ENCODE results near the gene CTXND1.
"Not testable (repeated sequence)": the region's sequence is repeated elsewhere in the genome, so short reads cannot be mapped to it uniquely, and the experiment has no call there.

Gene CTXND1

GRCh38 chr15:80252121-80252518 lies at the start of gene CTXND1:
CTXND1 (minus strand) TSS chr15:80252213; CDS start chr15:80201949, 50,264 bp downstream.
- no peak for DNase-seq (ENCODE audit: low read depth)

GRCh38 chr15:80301472-80301871 lies 49.5 kb upstream of the CTXND1 start:
- no peak for DNase-seq (ENCODE audit: low read depth)

DNA sequence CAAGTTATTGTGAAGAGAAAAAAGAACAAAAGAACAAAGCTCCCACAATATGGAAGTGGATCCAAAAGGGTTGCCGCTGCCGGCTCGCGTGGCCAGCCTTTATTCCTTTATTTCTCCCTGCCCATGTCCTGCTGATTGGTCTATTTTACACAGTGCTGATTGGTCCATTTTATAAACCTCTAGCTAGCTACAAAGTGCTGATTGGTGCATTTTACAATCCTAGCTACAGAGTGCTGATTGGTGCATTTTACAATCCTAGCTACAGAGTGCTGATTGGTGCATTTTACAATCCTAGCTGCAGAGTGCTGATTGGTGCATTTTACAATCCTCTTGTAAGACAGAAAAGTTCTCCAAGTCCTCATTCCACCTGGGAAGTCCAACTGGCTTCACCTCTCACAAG lies 43.8 kb upstream of the CTXND1 start:
- DNase-seq (ENCODE audit: low read depth) = not testable (repeated sequence)

GRCh38 chr15:80292079-80292478 lies 40.1 kb upstream of the CTXND1 start:
- no peak for DNase-seq (ENCODE audit: low read depth)

DNA sequence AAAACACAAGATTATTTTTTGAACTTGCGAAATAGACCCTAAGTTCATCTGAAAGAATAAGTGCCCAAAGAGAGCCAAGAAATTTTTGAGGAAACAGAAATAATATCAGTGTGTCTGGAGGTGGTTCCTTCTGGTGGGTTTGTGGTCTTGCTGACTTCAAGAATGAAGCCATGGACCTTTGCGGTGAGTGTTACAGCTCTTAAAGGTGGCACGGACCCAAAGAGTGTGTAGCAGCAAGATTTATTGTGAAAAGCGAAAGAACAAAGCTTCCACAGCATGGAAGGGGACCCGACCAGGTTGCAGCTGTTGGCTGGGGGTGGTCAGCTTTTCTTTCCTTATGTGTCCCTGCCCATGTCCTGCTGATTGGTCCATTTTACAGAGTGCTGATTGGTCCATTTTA lies 38.9 kb upstream of the CTXND1 start:
- DNase-seq (ENCODE audit: low read depth) = not testable (repeated sequence)

- DNase-seq (ENCODE audit: low read depth) = no peak
Measured at GRCh38 chr15:80289528-80290495, 37.8 kb upstream of the CTXND1 start.

DNA sequence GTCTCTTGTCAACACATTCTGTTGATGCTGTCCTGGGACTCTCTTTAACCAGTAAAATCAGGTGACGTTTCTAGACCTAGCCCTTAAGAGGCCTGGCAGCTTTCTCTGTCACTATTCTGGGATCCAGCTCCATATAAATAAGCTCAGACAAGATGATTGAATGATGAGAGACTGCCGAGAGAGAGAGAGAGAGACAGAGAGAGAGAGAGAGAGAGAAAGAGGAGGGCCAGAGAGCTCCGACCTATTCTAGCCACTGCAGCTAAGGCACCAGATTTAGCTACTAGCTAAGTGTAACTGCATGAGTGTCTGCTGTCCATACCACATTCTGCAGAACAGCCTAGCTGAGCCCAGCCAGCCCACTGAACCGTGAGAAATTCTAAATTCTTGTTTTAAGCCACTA lies 36.1 kb upstream of the CTXND1 start:
- DNase-seq (ENCODE audit: low read depth) = no peak

- no peak for DNase-seq (ENCODE audit: low read depth)
Measured at GRCh38 chr15:80286055-80286454, 34.0 kb upstream of the CTXND1 start.

DNA sequence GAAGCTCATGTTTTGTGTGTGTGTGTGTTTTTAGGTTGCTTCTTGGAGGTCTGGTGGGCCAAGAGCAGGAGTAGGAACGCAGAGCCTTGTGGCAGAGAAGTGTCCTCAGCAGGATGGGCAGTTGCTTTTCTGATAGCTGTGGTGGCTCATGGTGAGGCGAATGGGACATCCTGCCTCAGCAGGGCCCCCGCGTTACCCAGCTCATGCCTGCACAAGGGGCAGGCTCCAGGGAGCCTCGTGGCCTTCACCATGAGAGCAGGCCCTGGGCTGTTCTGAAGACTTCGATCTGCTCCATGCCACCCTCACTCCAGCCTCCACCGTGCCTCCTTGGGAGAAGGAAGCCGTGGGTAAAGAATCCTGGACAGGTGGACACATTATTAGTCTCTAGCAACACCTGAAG lies 33.4 kb upstream of the CTXND1 start:
- DNase-seq (ENCODE audit: low read depth) = no peak

DNA sequence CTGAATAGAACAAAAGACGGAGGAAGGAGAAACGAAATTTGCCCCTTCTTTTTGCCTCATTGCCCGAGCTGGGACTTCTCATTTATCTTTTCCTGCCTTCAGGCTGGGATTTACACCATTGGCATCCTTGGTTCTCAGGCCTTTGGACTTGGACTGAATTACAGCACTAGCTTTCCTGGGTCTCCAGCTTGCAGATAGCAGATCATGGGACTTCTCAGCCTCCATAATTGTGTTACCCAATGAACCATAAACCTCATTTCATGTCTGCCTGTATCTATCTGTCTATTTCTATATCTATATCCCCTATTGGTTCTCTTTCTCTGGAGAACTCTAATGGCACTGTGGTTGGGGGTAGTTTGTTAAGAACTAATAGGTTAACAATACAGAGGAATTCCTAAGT lies 31.5 kb upstream of the CTXND1 start:
- DNase-seq (ENCODE audit: low read depth) = no peak

DNA sequence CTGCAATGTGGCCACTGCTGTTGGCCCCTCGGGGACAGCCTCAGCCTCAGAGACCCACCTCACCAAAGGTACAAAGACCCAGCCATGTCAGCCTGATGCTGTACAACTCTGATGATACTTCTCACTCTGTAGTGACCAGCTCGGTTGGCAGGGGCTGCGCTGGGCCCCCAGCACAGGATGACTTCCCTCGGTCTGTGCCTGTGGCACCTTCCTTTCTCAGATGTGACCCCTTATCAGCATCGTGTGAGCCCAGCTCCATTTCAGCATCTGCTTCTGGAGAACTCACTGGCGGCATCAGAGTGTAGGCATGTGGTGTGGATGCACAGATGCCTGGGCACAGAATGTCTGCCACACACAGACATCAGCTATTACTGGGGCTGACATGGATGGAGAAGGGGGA lies 25.1 kb upstream of the CTXND1 start:
- DNase-seq (ENCODE audit: low read depth) = no peak

DNA sequence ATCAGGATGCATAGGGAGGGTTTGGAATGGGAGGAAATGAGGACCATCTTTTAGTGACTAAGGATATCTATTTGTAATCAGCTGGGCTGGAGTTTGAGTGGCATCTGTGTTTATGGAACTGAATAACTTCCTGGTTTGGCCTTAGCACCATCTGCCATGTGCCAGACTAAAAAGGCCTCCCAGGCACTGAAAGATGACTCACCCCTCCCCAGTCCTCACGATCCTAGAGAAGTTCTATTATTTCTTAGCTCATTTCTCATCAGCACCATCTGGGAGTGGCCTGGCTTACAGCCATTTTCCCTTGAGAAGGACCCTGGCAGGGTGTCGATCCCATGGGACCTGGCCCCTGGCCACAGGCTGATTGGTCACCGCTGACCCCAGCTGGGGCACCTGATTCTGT lies 23.9 kb upstream of the CTXND1 start:
- no peak for DNase-seq (ENCODE audit: low read depth)

GRCh38 chr15:80274996-80275395 lies 23.0 kb upstream of the CTXND1 start:
- no peak for DNase-seq (ENCODE audit: low read depth)

DNA sequence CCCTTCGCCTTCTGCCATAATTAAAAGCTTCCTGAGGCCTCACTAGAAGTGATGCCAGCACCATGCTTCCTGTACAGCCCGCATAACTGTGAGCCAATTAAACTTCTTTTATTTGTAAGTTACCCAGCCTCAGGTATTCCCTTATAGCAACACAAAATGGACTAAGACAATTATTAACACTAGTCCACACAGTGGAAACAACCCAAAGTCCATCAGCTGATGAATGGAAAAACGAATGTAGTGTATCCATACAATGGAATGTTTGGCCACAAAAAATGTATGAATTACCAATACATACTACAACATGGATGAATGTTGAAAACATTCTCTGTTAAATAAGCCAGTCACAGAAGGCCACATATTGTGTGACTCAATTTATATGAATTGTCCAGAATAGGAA lies 22.5 kb upstream of the CTXND1 start:
- no peak for DNase-seq (ENCODE audit: low read depth)

GRCh38 chr15:80272987-80273386 lies 21.0 kb upstream of the CTXND1 start:
- no peak for DNase-seq (ENCODE audit: low read depth)

DNA sequence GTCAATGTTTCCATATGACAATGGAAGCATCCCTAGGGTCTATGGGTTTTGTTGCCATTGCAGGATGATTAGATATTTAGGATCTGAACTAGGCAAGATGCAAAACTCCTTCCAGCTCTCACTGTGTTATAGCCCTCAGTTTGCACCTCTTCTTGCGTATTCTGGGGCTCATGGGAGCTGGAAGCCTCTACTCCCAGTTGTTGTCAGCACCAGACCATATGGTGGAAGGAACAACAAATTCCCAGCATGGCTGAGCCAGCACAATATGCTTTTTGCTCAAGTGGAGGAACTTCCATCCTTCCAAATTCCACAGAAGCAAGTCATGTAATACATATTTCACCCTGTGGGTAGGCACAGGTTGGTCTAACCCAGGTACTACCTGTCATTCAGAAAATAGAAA lies 18.5 kb upstream of the CTXND1 start:
- no peak for DNase-seq (ENCODE audit: low read depth)

GRCh38 chr15:80268101-80268500 lies 16.1 kb upstream of the CTXND1 start:
- no peak for DNase-seq (ENCODE audit: low read depth)

GRCh38 chr15:80267658-80268057 lies 15.6 kb upstream of the CTXND1 start:
- no peak for DNase-seq (ENCODE audit: low read depth)

DNA sequence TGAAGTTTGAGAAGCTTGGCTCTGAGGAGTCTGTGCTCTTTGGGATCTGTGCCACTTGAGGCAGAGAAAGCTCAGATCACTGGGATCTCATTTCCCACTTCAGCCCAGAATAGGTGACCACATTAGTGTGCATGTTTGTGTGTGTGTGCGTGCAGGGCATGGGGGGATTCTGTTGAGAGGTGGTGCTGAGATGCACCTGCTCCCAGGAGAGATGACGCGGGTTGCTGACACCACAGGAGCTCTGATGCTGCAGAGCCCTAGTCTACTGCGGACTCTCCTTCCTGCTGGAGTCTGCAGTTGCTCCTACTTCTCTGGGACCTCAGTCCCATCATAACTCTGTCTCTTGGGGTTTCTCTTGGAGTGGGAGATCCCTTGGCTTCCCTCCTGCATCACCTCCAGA lies 14.7 kb upstream of the CTXND1 start:
- DNase-seq (ENCODE audit: low read depth) = no peak

- DNase-seq (ENCODE audit: low read depth) = no peak
Measured at GRCh38 chr15:80266113-80266512, 14.1 kb upstream of the CTXND1 start.

GRCh38 chr15:80265021-80265420 lies 13.0 kb upstream of the CTXND1 start:
- DNase-seq (ENCODE audit: low read depth) = no peak

DNA sequence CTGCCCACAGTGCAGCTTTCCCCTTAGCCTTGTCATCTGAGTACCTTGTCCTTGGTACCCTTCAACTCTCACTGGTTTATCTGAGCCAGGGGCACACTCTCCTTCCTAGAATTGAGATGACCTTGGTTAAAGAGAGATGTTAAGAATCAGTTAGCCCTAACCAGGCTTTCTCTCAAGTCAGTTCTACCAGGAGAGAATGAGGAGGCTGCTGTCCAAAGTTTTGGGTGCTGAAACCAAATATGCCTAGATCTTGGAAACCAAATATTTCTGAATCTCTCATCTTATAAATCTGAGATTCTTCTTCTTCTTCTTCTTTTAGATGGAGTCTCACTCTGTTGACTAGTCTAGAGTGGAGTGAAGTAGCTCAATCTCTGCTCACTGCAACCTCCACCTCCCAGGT lies 12.0 kb upstream of the CTXND1 start:
- DNase-seq (ENCODE audit: low read depth) = no peak

GRCh38 chr15:80260551-80260950 lies 8.5 kb upstream of the CTXND1 start:
- DNase-seq (ENCODE audit: low read depth) = no peak

DNA sequence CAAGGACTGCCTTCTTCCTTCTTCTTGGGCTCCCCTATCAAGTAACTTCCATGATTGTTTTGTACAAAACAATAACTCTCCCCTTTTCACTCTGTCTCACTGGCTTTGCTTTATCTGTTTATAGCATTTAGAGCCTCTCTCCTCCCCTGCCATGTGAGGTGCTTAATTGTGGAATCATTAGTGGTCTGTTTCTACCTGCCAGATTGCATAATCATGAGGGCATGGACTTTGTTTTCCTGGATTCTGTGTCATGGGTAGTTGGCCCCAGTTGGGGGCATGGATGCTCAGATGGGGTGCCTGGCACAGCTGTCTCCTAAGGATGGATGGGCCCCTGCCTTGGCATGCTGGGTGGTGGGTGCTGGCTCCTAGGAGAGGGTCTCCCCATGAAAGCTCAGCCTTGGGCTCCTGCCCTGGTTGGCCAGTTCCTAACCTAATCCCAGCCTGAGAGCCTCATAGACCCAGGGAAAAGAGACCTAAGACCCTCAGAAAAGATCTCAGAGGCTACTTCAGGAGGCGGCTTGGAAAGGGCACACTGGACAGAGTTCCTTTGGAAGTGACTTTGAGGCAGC lies 8.0 kb upstream of the CTXND1 start:
- no peak for DNase-seq (ENCODE audit: low read depth)

Data from stromal cell of bone marrow (primary cell).